T-cell (primary cell): ENCODE data around the gene MRPL27. TPM values are rescaled to one million over a fixed set of nuclear protein-coding genes. Genes with fewer than 3 reads are reported as not detected.

Experiments used
- ATAC-seq, 4 experiments: fragments of 200-7000 bp in 3 of 4; fragments of 150-1000 bp in 1 of 4; cut with Tn5 transposase; replicated peaks in 1 of 4; 1 replicate in 3 of 4; 2 replicates in 1 of 4; pipeline ENCODE4 v1.10.0; 2021; ENCODE audit warnings: moderate library complexity in 3 of 4, mild to moderate bottlenecking in 2 of 4, moderate number of reproducible peaks in 1 of 4
- CTCF ChIA-PET, 2 donors: fragments of 300-600 bp; sonication (Branson Sonifier 250); formaldehyde crosslinking; loops; one replicate each; lab custom pipeline; 2022; ENCODE audit warnings: antibody characterized with exemption in 2 of 2; lab: Charles Lee
- POLR2A ChIA-PET, 2 donors: fragments of 300-600 bp; sonication (Branson Sonifier 250); formaldehyde crosslinking; loops; one replicate each; lab custom pipeline; 2022; ENCODE audit warnings: antibody characterized with exemption in 2 of 2; lab: Charles Lee
- DNase-seq, 35 experiments: peaks; one replicate each; pipeline versions ENCODE4 v3.0.0 to v3.0.0-alpha.2; 2013 to 2023
- H3K27ac ChIP-seq: one replicate; pipeline ENCODE4 v1.5.1; 2013; ENCODE audit warnings: low read length
- H3K27me3 ChIP-seq, 2 experiments: replicated peaks in 1 of 2; 1 replicate in 1 of 2; 2 replicates in 1 of 2; pipeline versions ENCODE4 v1.6.1 to v1.7.0; 2013; ENCODE audit warnings: low read length in 1 of 2, mixed read lengths in 1 of 2; ENCODE audit not compliant: control insufficient read depth in 2 of 2, insufficient read depth in 2 of 2; ENCODE audit errors: extremely low read depth in 1 of 2
- H3K36me3 ChIP-seq, 2 donors: 1 replicate in 1 of 2; 2 replicates in 1 of 2; pipeline versions ENCODE4 v1.6.1 to v1.7.0; 2013; ENCODE audit warnings: low read length in 1 of 2; ENCODE audit not compliant: control insufficient read depth in 2 of 2, insufficient read depth in 1 of 2; ENCODE audit errors: extremely low read depth in 1 of 2
- H3K4me1 ChIP-seq, 2 experiments: 1 replicate in 1 of 2; 2 replicates in 1 of 2; pipeline versions ENCODE4 v1.6.1 to v1.7.0; 2013; ENCODE audit warnings: low read length in 2 of 2, mixed read lengths in 1 of 2; ENCODE audit not compliant: insufficient read depth in 2 of 2, control insufficient read depth in 1 of 2; ENCODE audit errors: extremely low read depth in 1 of 2
- H3K4me3 ChIP-seq, 2 donors: 1 replicate in 1 of 2; 2 replicates in 1 of 2; pipeline versions ENCODE4 v1.5.1 to v1.7.0; 2013; ENCODE audit warnings: mild to moderate bottlenecking in 2 of 2, low read length in 1 of 2, moderate library complexity in 1 of 2; ENCODE audit not compliant: control insufficient read depth in 1 of 2; ENCODE audit errors: extremely low read depth in 1 of 2
- H3K9me3 ChIP-seq: 2 replicates; pipeline ENCODE4 v1.7.0; 2013
- H3K27ac Mint-ChIP-seq, 2 donors: one replicate each; pipeline ENCODE4 v1.8.0; 2020 to 2021; ENCODE audit warnings: mild to moderate bottlenecking in 2 of 2, mixed read lengths in 2 of 2
- H3K27me3 Mint-ChIP-seq, 2 donors: one replicate each; pipeline ENCODE4 v1.8.0; 2021 to 2022; ENCODE audit warnings: mixed read lengths in 2 of 2
- H3K36me3 Mint-ChIP-seq: one replicate; pipeline ENCODE4 v1.8.0; 2021; ENCODE audit warnings: mixed read lengths
- H3K4me1 Mint-ChIP-seq, 3 donors: one replicate each; pipeline ENCODE4 v1.8.0; 2020 to 2022; ENCODE audit warnings: mixed read lengths in 3 of 3, mild to moderate bottlenecking in 1 of 3
- H3K4me3 Mint-ChIP-seq, 3 donors: one replicate each; pipeline ENCODE4 v1.8.0; 2020 to 2022; ENCODE audit warnings: mild to moderate bottlenecking in 3 of 3, mixed read lengths in 3 of 3, moderate library complexity in 3 of 3
- H3K9me3 Mint-ChIP-seq, 3 donors: one replicate each; pipeline ENCODE4 v1.8.0; 2020 to 2022; ENCODE audit warnings: mixed read lengths in 3 of 3
- WGBS: methylation state at CpG from one replicate; pipeline ENCODE4 v1.1.5; 2013; ENCODE audit warnings: missing lambda C conversion rate; ENCODE audit not compliant: insufficient coverage; 5-methylcytosine and 5-hydroxymethylcytosine counted together
- total RNA-seq, 35 experiments: library from RNA in 6 of 35; stranded (reverse) in 6 of 35; fragments of 120-200 nt in 1 of 35; gene quantifications; one replicate each; pipeline versions ENCODE4 v1.2.1 to v1.2.4 and lab custom pipeline; 2013 to 2026

Gene MRPL27
- total RNA-seq, 5 donors from 2014 or later (not counting 1 experiment from before 2014, with no cell fraction given) = 26.0 to 35.0 (median 31.2) TPM

GRCh38 chr17:50361561-50362480 is 11.2 kb downstream of the MRPL27 start:
- Histone ChIP-seq H3K9me3 (no peaks in the 10 kb centered on the region), H3K4me3 (no peak overlapping the region), H3K36me3 (peaks cover 21 to 44% of the 10 kb centered on the region in 2 donors), H3K4me1 (peaks cover 0 to 23% of the 10 kb centered on the region in 2 experiments), H3K27ac (peak overlapping the region; percentile 20), H3K27me3 (no peaks in the 10 kb centered on the region)
- peak overlapping the region; percentile 13 to 33 (median 26) for H3K4me3 Mint-ChIP-seq
- H3K4me1 Mint-ChIP-seq = peaks cover 8 to 11% (median 11%) of the 10 kb centered on the region in 3 donors
- POLR2A ChIA-PET = interaction anchor here (0.6 to 1.1 kb wide), 3 partner anchors 13 to 18 kb away, joined by 3 to 16 read pairs (median 3); no protein-coding TSS in a partner anchor
- H3K36me3 Mint-ChIP-seq = peaks cover 14% of the 10 kb centered on the region
- no peaks in the 10 kb centered on the region for H3K27me3 Mint-ChIP-seq
- 56% methylated on average over 4 of the region's 11 CpGs for WGBS
- peak overlapping the region; percentile 71 to 73 for H3K27ac Mint-ChIP-seq
- H3K9me3 Mint-ChIP-seq = no peaks in the 10 kb centered on the region
- DNase-seq (peak in 33 of 35 experiments; percentile 28 to 82 (median 50)), ATAC-seq (peak; percentile 80 to 88 (median 86))
- CTCF ChIA-PET = interaction anchor here (0.5 to 2.6 kb wide), 16 partner anchors 10 to 972 kb away, joined by 3 to 36 read pairs (median 6); partner anchors contain the start of gene LRRC59 (in 2 of the 2)

GRCh38 chr17:50360486-50361115 is 12.4 kb downstream of the MRPL27 start:
- 84% methylated on average over 7 of the region's 11 CpGs for WGBS
- H3K9me3 ChIP-seq = no peaks in the 10 kb centered on the region
- ATAC-seq = no peak
- H3K27me3 ChIP-seq = no peaks in the 10 kb centered on the region
- H3K4me1 ChIP-seq = peaks cover 0 to 20% of the 10 kb centered on the region in 2 experiments
- Mint-ChIP-seq H3K36me3 (peaks cover 16% of the 10 kb centered on the region), H3K4me1 (peaks cover 8 to 11% (median 11%) of the 10 kb centered on the region in 3 donors), H3K9me3 (no peaks in the 10 kb centered on the region), H3K27ac (peak overlapping the region in 1 of 2 donors; percentile 52), H3K27me3 (no peaks in the 10 kb centered on the region), H3K4me3 (no peak overlapping the region)
- DNase-seq = no peak
- CTCF ChIA-PET = interaction anchor here (0.6 to 2.4 kb wide), 10 partner anchors 11 to 1166 kb away, joined by 3 to 8 read pairs (median 4); partner anchors contain the start of genes FAM117A (in 1 of the 2) and MRPL27 (in 1 of the 2)
- H3K4me3 ChIP-seq = no peak overlapping the region
- H3K36me3 ChIP-seq = peaks cover 18 to 49% of the 10 kb centered on the region in 2 donors
- H3K27ac ChIP-seq = no peak overlapping the region
- POLR2A ChIA-PET = interaction anchor here in 1 of 2 donors (0.6 kb wide), 1 partner anchor 36 kb away, joined by 4 read pairs; no protein-coding TSS in a partner anchor

GRCh38 chr17:50359998-50360461 is 13.0 kb downstream of the MRPL27 start:
- POLR2A ChIA-PET = interaction anchor here in 1 of 2 donors (0.6 kb wide), 1 partner anchor 36 kb away, joined by 4 read pairs; no protein-coding TSS in a partner anchor
- H3K36me3 Mint-ChIP-seq = peaks cover 11% of the 10 kb centered on the region
- CTCF ChIA-PET = interaction anchor here (0.6 to 0.7 kb wide), 8 partner anchors 13 to 1165 kb away, joined by 3 to 8 read pairs (median 3); partner anchors contain the start of genes FAM117A (in 1 of the 2) and MRPL27 (in 1 of the 2)
- H3K9me3 Mint-ChIP-seq = no peaks in the 10 kb centered on the region
- 97% methylated on average over 13 of the region's 14 CpGs for WGBS
- H3K27me3 ChIP-seq = no peaks in the 10 kb centered on the region
- peaks cover 19 to 49% of the 10 kb centered on the region in 2 donors for H3K36me3 ChIP-seq
- H3K27ac ChIP-seq = no peak overlapping the region
- DNase-seq (no peak), ATAC-seq (no peak)
- H3K4me1 ChIP-seq = peaks cover 0 to 20% of the 10 kb centered on the region in 2 experiments
- peaks cover 8 to 11% (median 11%) of the 10 kb centered on the region in 3 donors for H3K4me1 Mint-ChIP-seq
- H3K4me3 Mint-ChIP-seq = no peak overlapping the region
- H3K9me3 ChIP-seq = no peaks in the 10 kb centered on the region
- H3K27me3 Mint-ChIP-seq = no peaks in the 10 kb centered on the region
- no peak overlapping the region for H3K27ac Mint-ChIP-seq
- H3K4me3 ChIP-seq = no peak overlapping the region

- Histone ChIP-seq H3K9me3 (no peaks in the 10 kb centered on the region), H3K4me1 (peaks cover 0 to 20% of the 10 kb centered on the region in 2 experiments), H3K27me3 (no peaks in the 10 kb centered on the region), H3K4me3 (no peak overlapping the region), H3K27ac (no peak overlapping the region), H3K36me3 (peaks cover 25 to 56% of the 10 kb centered on the region in 2 donors)
- ChIA-PET CTCF (interaction anchor here in 1 of 2 donors (1.1 kb wide), 1 partner anchor 13 kb away, joined by 3 read pairs; the partner anchor contains the start of gene XYLT2), POLR2A (no interaction called here)
- Mint-ChIP-seq H3K27ac (no peak overlapping the region), H3K4me3 (no peak overlapping the region), H3K4me1 (peaks cover 8 to 11% (median 11%) of the 10 kb centered on the region in 3 donors), H3K9me3 (no peaks in the 10 kb centered on the region), H3K36me3 (peaks cover 17% of the 10 kb centered on the region), H3K27me3 (no peaks in the 10 kb centered on the region)
- no peak for ATAC-seq
- DNase-seq = no peak
- WGBS = 92% methylated on average over 3 of the region's 5 CpGs
These were observed 13.8 kb downstream of the MRPL27 start for GRCh38 chr17:50359005-50359699.

- Histone ChIP-seq H3K4me3 (no peak overlapping the region), H3K9me3 (no peaks in the 10 kb centered on the region), H3K4me1 (peaks cover 0 to 20% of the 10 kb centered on the region in 2 experiments), H3K27ac (no peak overlapping the region), H3K27me3 (no peaks in the 10 kb centered on the region), H3K36me3 (peaks cover 31 to 61% of the 10 kb centered on the region in 2 donors)
- H3K9me3 Mint-ChIP-seq = no peaks in the 10 kb centered on the region
- no peak for DNase-seq
- no peaks in the 10 kb centered on the region for H3K27me3 Mint-ChIP-seq
- peaks cover 19% of the 10 kb centered on the region for H3K36me3 Mint-ChIP-seq
- ChIA-PET POLR2A (no interaction called here), CTCF (interaction anchor here (0.6 to 0.8 kb wide), 2 partner anchors 10 to 47 kb away, joined by 3 to 6 read pairs; no protein-coding TSS in a partner anchor)
- 95% methylated on average over 15 of the region's 17 CpGs for WGBS
- no peak overlapping the region for H3K4me3 Mint-ChIP-seq
- ATAC-seq = no peak
- peaks cover 8 to 11% (median 11%) of the 10 kb centered on the region in 3 donors for H3K4me1 Mint-ChIP-seq
- no peak overlapping the region for H3K27ac Mint-ChIP-seq
These were observed 14.8 kb downstream of the MRPL27 start for GRCh38 chr17:50358177-50358576.
